ENCODE data around the gene DOCK11. TPM values are rescaled to one million over a fixed set of nuclear protein-coding genes. Genes with fewer than 3 reads are reported as not detected.

The DOCK11 gene
- total and polyA plus RNA-seq, 10 of the 15 experiments (the other 5 are each of a cell fraction or from before 2014, with no cell fraction given): 16.3 to 30.7 (median 19.8) TPM

DNA sequence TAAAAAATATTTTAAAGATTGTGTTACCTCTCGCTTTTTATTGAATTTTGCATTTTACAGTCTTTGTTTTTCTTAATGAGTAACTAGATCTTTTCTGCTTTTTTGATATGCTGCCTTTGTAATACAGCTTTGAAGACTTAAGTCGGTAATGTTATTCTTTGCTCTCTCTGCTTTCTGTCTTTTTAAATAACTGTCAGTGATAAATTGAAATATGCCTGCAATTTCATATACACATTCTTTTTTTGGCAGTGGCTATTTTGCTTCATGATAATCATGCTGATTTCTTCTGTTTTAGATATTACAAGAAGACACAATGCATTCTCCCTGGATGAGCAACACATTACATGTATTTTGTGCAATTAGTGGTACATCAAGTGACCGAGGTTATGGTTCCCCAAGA, 189.8 kb downstream of the DOCK11 start:
- in situ Hi-C loops (cut with MboI): no loop called here
- RAD21 ChIA-PET (ENCODE audit: unreplicated experiment): interaction anchor here (1.4 kb wide), 1 partner anchor 44 kb away, joined by 4 read pairs; no protein-coding TSS in a partner anchor
- TF ChIP-seq, protein P1, sequence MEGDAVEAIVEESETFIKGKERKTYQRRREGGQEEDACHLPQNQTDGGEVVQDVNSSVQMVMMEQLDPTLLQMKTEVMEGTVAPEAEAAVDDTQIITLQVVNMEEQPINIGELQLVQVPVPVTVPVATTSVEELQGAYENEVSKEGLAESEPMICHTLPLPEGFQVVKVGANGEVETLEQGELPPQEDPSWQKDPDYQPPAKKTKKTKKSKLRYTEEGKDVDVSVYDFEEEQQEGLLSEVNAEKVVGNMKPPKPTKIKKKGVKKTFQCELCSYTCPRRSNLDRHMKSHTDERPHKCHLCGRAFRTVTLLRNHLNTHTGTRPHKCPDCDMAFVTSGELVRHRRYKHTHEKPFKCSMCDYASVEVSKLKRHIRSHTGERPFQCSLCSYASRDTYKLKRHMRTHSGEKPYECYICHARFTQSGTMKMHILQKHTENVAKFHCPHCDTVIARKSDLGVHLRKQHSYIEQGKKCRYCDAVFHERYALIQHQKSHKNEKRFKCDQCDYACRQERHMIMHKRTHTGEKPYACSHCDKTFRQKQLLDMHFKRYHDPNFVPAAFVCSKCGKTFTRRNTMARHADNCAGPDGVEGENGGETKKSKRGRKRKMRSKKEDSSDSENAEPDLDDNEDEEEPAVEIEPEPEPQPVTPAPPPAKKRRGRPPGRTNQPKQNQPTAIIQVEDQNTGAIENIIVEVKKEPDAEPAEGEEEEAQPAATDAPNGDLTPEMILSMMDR (IDR thresholded peaks at IDR 0.05 in 2 of 3, conservative IDR thresholded peaks at IDR 0.05 in 1 of 3; ENCODE audit: control insufficient read depth in 2 of 3, extremely low read depth in 1 of 3, insufficient read depth in 1 of 3, low read depth in 3 of 3, low read length in 3 of 3): no peak
- TF ChIP-seq, protein P2, sequence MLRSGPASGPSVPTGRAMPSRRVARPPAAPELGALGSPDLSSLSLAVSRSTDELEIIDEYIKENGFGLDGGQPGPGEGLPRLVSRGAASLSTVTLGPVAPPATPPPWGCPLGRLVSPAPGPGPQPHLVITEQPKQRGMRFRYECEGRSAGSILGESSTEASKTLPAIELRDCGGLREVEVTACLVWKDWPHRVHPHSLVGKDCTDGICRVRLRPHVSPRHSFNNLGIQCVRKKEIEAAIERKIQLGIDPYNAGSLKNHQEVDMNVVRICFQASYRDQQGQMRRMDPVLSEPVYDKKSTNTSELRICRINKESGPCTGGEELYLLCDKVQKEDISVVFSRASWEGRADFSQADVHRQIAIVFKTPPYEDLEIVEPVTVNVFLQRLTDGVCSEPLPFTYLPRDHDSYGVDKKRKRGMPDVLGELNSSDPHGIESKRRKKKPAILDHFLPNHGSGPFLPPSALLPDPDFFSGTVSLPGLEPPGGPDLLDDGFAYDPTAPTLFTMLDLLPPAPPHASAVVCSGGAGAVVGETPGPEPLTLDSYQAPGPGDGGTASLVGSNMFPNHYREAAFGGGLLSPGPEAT (IDR thresholded peaks at IDR 0.05; ENCODE audit: low read depth): no peak
- TF ChIP-seq, protein P3, sequence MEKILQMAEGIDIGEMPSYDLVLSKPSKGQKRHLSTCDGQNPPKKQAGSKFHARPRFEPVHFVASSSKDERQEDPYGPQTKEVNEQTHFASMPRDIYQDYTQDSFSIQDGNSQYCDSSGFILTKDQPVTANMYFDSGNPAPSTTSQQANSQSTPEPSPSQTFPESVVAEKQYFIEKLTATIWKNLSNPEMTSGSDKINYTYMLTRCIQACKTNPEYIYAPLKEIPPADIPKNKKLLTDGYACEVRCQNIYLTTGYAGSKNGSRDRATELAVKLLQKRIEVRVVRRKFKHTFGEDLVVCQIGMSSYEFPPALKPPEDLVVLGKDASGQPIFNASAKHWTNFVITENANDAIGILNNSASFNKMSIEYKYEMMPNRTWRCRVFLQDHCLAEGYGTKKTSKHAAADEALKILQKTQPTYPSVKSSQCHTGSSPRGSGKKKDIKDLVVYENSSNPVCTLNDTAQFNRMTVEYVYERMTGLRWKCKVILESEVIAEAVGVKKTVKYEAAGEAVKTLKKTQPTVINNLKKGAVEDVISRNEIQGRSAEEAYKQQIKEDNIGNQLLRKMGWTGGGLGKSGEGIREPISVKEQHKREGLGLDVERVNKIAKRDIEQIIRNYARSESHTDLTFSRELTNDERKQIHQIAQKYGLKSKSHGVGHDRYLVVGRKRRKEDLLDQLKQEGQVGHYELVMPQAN (conservative IDR thresholded peaks at IDR 0.05): no peak
- TF ChIP-seq, protein P4, sequence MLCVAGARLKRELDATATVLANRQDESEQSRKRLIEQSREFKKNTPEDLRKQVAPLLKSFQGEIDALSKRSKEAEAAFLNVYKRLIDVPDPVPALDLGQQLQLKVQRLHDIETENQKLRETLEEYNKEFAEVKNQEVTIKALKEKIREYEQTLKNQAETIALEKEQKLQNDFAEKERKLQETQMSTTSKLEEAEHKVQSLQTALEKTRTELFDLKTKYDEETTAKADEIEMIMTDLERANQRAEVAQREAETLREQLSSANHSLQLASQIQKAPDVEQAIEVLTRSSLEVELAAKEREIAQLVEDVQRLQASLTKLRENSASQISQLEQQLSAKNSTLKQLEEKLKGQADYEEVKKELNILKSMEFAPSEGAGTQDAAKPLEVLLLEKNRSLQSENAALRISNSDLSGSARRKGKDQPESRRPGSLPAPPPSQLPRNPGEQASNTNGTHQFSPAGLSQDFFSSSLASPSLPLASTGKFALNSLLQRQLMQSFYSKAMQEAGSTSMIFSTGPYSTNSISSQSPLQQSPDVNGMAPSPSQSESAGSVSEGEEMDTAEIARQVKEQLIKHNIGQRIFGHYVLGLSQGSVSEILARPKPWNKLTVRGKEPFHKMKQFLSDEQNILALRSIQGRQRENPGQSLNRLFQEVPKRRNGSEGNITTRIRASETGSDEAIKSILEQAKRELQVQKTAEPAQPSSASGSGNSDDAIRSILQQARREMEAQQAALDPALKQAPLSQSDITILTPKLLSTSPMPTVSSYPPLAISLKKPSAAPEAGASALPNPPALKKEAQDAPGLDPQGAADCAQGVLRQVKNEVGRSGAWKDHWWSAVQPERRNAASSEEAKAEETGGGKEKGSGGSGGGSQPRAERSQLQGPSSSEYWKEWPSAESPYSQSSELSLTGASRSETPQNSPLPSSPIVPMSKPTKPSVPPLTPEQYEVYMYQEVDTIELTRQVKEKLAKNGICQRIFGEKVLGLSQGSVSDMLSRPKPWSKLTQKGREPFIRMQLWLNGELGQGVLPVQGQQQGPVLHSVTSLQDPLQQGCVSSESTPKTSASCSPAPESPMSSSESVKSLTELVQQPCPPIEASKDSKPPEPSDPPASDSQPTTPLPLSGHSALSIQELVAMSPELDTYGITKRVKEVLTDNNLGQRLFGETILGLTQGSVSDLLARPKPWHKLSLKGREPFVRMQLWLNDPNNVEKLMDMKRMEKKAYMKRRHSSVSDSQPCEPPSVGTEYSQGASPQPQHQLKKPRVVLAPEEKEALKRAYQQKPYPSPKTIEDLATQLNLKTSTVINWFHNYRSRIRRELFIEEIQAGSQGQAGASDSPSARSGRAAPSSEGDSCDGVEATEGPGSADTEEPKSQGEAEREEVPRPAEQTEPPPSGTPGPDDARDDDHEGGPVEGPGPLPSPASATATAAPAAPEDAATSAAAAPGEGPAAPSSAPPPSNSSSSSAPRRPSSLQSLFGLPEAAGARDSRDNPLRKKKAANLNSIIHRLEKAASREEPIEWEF (IDR thresholded peaks at IDR 0.05; ENCODE audit: insufficient replicate concordance, low read depth, low read length): no peak

More for the DNA sequence above, 189.8 kb downstream of the DOCK11 start:
- POLR2A ChIA-PET: no interaction called here
- Histone ChIP-seq H3K27ac (ENCODE audit: control insufficient read depth, insufficient read depth) (no peak overlapping the region), H3K4me1 (ENCODE audit: control insufficient read depth, insufficient read depth, low read length) (no peaks in the 10 kb centered on the region), H3K4me3 (no peak overlapping the region), H3K9ac (ENCODE audit: control insufficient read depth, insufficient read depth, low read length) (no peak overlapping the region), H3K79me2 (ENCODE audit: control insufficient read depth, insufficient read depth, low read length) (no peaks in the 10 kb centered on the region), H3K27me3 (replicated peaks in 1 of 2; ENCODE audit: control insufficient read depth in 2 of 2, insufficient read depth in 2 of 2, low read length in 1 of 2) (no peaks in the 10 kb centered on the region), H4K20me1 (ENCODE audit: control insufficient read depth, insufficient read depth) (no peaks in the 10 kb centered on the region), H3K9me3 (replicated peaks; ENCODE audit: control insufficient read depth, insufficient read depth, low read length) (no peaks in the 10 kb centered on the region), H3K4me2 (ENCODE audit: control insufficient read depth, insufficient read depth) (no peak overlapping the region), H2AFZ (ENCODE audit: control insufficient read depth, low read depth, low read length) (no peak overlapping the region), H3K36me3 (ENCODE audit: control insufficient read depth in 2 of 2, insufficient read depth in 2 of 2, low read length in 1 of 2) (no peaks in the 10 kb centered on the region)
- ATAC-seq (no peak), DNase-seq (ENCODE audit: low read depth, low spot score) (no peak), FAIRE-seq (no peak)
- BruUV-seq (replicated peaks): no TSS peak
- SMC1A ChIA-PET (ENCODE audit: uncharacterized antibody, unreplicated experiment): interaction anchor here (0.8 to 1.1 kb wide), 2 partner anchors 10 to 58 kb away, joined by 3 read pairs; no protein-coding TSS in a partner anchor
- intact Hi-C loops (cut with micrococcal nuclease; ENCODE audit: unreplicated experiment): no loop called here
- WGBS (ENCODE audit: insufficient coverage, insufficient replicate concordance, low lambda C conversion rate, missing lambda C conversion rate): 60% methylated on average over 3 of the region's 3 CpGs
- CTCF ChIA-PET: interaction anchor here (1.1 kb wide), 1 partner anchor 153 kb away, joined by 3 read pairs; no protein-coding TSS in a partner anchor
